Fibroblast of peridontal ligament (primary cell): Measurements from ENCODE around the gene TTLL8.

ENCODE experiments used
- DNase-seq: peaks from one replicate; pipeline ENCODE4 v3.0.0-alpha.2; 2010; ENCODE audit errors: extremely low read depth

TTLL8 gene

DNA sequence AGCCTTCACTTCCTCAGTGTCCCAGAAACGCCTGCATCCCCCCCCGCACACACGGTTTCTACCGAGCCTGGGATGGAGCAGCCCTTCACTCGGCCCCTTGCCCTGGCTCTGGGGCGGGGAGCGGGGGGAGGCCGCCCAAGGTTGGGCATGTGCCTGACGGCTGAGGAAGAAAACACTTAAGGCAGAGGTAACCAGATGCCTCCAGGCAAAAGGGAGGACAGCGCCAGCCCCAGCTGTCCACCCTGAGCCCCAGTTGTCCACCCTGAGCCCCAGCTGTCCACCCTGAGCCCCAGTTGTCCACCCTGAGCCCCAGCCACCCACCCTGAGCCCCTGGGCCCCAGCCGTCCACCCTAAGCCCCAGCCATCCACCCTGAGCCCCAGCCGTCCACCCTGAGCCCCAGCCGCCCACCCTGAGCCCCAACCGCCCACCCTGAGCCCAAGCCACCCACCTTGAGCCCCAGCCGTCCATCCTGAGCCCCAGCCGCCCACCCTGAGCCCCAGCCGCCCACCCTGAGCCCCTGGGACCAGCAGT is 3.8 kb upstream of the TTLL8 start:
- no peak for DNase-seq

DNA sequence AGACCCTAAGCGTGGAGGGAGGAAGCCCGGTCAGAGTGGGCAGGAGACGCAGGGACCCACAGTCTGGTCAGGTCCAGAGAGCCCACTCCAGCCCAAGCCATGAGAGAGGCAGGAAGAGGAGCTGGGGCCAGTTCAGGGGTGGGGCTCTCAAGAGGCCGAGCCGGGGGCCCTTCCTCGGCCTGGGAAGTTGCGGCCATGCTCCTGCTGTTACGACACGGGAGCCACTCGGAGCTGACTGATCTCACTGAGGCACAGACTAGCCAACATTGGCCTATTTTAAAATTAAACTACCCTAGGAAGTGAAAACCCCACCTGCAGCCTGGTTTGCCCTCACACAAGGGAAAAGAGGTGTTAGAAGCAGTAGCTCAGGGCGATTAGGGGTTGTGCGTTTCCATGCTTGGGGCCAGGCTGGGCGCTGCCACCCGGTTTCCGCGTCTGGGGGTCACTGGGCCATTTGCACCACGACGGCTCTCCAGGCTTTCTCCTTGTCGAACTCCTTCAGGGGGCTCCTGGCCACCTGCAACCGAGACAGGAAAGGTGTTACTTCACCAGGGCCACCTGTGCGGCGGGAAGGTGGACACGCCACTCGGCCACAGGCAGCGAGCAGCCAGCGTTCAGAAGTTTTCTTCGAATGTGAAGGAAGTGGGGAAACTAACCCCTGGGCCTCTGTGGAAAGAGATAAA is 3.2 kb upstream of the TTLL8 start:
- no peak for DNase-seq

DNA sequence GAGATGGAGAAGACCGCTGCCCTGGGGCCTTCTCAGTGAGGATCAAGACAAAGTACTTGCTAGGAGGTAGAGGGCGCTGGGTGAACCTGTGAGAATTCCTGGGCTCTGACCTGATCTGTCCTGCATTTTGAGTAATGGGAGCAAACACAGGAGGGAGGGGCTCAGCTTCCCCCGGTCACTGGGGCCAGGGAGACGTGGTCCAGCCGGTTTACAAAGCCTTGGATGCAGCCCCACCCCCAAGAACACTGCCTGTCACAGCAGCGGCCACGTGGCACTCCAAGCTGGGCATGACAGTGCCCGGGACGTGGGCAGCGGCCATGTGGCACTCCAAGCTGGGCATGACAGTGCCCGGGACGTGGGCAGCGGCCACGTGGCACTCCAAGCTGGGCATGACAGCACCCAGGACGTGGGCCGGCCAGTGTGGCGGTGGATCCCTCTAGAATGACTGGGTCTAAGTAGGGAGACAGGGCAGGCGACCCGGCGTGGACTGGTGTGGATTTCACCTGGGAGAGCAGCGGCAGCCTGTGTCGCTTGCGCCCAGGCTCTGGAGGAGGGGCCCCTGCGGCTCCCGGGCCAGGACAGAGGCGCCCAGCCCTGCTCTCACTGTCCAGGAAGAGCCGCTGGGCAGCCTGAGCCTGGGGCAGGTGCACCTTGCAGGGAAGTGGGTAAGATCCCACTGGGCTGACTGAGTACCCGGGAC is 2.5 kb upstream of the TTLL8 start:
- no peak for DNase-seq

DNA sequence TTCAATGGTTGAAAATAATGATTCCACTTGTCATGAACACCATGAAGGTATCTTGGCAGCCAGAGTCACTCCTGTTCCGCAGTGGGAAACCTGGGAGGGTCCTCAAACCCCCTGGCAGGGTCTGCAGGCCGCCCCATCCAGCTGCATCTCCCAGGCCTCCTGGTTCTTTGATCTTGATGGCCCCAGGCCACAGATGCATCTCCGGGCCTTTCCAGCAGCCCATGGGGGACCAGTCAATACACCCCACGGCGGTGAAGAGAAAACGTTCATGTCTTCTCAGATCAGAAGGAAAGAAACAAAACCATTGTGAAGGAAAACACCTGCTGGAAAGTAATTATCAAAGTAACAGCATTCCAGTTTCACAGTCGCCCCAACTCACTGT is 1.8 kb upstream of the TTLL8 start:
- DNase-seq: no peak

DNA sequence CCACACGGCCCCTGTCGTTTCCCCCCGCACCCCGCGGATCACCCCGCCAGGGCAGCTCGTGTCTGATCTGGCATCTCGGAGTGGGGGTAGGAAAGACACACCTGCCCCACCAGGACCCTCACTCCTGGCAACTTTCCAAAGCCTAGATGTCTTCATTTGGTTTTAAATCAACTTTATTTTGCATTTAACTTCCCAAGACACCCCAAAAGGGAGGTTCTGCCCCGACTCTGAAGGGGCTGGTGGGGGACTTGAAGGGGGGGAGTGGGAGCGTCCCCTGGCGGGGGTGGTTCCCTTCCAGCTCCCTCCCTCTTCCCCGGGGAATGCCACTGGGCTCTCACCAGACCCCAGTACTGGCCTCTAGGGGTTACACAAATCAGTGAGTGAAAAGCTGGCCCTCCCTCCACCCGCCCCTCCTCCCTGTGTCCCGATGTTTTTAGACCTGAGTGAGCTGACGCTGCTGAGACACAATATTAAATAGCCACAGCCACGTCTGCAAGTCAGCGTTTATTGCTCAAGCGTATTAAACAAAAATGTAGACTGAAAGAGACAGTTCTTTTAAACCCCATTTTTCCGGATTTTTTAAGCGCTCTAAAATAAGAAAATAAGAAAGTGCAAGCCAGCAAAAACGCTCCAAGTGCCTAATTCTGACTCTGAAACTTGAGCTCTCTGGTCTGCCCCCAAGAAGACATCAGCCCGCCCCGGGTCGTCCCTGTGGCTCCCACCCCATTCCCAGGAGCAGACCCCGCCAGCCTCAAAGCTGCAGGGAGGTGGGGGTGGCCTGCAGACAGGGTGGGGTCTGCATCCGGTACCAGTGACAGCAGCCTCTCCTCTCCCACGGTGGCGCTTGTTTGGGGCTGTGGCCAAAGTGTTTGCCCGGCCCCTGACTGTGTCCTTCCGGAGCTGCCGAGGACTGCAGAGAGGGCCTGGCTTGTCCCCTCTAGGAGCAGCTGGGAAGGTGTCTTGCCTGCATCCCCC is 1.1 kb upstream of the TTLL8 start:
- peak; percentile 30 for DNase-seq

DNA sequence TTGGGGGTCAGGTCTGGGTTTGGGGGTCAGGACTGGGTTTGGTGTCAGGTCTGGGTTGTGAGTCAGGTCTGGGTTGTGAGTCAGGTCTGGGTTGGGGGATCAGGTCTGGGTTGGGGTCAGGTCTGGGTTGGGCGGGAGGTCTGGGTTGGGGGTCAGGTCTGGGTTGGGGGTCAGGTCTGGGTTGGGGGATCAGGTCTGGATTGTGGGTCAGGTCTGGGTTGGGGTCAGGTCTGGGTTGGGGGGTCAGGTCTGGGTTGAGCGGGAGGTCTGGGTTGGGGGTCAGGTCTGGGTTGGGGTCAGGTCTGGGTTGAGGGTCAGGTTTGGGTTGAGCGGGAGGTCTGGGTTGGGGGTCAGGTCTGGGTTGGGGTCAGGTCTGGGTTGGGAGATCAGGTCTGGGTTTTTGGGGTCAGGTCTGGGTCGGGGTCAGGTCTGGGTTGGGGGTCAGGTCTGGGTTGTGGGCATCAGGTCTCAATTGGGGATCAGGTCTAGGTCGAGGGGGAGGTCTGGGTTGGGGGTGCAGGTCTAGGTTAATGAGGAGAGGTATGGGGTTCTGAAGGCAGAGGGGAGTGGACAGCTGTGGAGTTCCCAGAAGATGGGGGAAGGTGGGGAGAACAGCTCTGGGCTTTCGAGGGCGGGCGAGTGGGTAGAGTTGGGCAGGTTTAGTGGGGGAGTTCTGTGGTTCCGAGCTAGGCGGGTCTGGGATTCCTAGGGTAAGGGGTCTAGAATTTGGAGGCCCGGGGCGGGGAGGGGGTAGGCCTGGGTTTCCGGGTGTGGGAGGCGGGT is 629 bp downstream of the TTLL8 start:
- DNase-seq: no peak

DNA sequence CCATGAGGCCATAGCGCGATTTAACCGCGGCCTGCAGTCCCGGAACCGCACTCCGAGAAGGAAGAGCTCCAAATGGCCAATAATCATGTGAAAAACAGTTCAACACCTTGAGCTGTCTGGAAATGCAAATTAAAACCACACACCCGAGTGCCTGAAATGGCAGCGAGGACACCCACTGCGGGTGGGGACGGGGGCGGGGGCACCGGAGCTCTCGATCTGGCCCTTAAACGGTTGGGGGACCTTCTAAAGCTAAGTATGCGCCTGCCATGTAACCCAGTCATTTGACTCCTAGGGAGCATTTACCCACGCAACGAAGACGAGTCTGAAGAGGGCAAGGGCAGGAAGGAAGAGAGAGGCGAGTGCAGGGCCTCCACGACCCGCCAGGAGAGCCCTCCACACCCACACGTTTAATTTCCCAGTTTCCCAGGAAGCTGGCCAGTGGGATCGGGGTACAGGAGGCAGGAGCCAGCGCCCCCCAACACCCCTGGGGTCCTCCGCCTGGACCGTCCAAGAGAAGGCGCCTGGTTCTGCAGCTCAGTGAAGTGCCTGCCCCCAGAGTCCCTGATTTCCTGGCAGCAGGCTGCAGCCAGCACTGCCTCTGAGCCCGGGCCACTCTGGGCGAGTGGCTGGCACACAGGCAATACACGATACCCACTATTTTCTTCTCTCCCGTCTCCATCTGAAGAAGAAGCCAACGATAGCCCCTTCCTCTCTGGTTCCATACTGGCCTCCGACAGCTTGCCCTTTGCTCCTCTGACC is 1.7 kb downstream of the TTLL8 start:
- no peak for DNase-seq

DNA sequence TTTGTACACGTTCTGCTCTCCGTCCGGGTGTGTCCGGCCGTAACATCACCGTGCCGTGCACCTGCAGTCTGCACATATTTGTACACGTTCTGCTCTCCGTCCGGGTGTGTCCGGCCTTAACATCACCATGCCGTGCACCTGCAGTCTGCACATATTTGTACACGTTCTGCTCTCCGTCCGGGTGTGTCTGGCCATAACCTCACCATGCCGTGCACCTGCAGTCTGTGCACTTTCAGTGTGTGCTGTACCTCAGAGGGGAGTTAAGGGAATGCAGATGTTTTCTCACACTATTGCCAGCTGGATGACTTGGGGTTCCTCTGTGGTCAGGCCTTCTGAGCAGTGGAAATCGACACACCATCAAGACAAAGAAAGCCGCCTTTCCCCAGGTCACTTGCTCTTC is 4.2 kb downstream of the TTLL8 start:
- no peak for DNase-seq

DNA sequence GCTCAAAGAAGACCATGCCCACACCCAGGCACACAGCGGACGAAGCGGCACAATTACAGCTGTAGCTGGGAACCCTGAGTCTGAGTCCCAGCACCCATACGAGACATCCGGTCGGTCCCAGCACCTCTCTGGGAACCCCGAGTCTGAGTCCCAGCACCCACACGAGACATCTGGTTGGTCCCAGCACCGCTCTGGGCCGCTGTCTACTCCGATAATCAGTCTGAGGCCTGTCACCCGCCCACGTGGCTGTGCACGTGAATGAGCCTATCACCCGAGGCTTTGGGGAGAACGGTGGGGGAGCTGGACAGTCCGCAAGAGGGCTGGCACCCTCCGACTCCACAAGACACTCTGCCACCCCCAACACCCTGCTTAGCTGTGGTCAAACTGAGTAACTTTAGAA is 6.2 kb downstream of the TTLL8 start:
- no peak for DNase-seq

DNA sequence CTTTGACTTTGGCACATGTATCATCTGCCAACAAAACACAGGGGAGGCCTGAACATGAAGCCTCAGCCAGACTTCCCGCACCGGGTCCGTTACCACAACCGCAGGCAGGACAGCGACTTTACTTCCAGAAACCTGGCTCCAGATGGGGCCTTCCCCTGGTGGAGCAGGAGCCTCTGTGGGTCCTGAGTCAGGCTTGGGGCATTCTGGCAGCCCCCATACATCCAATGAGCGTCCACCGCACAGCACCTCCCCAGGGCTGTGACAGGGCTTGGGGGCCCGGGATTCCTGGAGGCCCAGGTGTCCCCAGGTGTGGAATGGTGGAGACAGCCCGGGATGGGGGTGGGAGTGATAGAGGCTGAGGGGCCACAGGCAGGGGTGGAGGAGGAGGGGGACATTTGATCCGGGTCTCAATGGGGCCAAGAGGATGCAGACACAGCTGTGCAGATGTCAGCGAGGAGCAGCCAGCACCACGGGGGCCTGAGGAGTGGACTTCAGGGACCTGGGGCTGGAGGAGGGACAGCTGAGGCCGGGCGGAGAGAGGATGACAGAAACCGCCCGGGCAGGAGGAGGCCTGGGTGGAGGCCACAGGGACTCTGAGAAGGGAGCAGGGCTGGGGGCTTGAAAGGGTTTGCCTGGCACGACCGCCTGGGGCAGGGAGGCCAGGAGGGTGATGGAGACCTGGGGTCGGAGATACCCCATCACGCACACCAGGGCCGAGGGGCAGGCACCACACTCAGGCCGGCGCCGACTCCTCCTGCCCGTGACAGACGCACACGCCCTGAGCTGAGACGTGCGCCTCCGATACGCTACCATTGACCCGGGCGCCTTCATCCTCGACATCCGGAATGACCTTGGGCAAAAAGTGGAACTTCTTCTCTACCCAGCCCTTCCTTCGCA is 8.6 kb downstream of the TTLL8 start:
- DNase-seq: no peak

DNA sequence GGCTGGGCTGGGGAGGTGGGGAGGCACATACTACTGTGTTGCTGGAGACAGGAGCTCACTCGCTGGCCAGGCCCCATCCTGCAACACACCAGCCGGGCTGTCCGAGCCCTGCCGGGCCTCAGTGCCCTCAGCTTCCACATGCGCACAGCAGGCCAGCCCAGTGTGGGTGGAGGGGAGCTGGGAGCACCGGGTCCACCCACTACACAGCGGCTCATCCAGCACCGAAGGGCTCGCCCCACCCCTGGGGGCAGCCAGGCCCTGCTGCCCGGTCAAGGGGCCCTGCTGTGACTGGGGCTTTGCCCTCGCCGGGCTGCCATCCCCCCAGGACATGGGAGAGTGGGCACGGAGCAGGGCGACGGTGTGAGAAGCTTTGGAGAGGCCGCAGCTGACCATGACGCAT is 9.3 kb downstream of the TTLL8 start:
- DNase-seq: no peak

DNA sequence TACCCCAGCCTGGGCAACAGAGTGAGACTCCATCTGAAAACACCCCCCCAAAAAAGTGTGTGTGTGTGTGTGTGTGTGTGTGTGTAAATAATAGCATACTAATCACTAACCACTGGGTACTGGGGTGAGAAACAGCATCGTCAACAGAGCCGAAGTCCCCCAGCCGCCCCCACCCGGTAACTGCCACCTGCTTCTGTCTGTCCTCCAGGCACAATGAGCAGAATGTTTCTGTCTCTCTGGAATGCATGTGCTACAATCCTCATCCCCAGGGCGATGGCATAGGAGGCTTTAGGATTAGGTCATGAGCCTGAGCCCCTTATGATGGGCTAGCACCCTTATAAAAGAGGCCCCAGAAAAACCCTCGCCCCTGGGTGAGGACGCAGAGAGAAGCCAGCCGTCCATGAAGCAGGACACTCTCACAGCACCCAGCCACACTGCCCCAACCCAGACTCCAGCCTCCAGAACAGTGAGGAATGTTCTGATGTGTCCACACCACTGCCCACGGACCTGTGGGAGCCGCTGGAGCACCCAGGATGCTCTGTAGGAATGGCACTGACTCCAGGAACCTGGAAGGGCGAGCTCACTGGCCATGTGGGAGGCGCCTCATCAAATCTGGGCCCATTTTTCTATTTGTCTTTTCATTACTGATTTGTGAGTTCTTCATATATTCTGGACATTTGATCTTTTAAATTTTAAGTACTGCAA is 9.9 kb downstream of the TTLL8 start:
- no peak for DNase-seq

DNA sequence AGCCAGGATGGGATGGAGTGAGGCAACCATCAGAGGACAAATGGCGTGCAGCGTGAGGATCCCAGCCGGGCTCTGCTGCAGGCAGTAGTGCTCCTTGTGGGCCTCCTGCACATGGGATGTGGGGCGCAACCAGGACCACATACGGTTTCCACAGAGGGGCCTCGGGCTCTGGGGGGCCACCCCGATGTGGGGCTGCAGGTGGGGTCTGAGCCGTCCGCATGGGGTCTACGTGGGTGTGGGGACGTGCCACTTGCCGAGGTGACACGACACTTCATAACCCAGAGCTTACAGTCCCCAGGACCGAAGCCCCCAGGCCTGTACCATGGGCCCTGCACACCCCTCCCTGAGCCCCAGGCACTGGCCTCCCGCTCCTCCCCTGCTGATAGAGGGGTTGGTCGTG is 10.8 kb downstream of the TTLL8 start:
- no peak for DNase-seq

DNA sequence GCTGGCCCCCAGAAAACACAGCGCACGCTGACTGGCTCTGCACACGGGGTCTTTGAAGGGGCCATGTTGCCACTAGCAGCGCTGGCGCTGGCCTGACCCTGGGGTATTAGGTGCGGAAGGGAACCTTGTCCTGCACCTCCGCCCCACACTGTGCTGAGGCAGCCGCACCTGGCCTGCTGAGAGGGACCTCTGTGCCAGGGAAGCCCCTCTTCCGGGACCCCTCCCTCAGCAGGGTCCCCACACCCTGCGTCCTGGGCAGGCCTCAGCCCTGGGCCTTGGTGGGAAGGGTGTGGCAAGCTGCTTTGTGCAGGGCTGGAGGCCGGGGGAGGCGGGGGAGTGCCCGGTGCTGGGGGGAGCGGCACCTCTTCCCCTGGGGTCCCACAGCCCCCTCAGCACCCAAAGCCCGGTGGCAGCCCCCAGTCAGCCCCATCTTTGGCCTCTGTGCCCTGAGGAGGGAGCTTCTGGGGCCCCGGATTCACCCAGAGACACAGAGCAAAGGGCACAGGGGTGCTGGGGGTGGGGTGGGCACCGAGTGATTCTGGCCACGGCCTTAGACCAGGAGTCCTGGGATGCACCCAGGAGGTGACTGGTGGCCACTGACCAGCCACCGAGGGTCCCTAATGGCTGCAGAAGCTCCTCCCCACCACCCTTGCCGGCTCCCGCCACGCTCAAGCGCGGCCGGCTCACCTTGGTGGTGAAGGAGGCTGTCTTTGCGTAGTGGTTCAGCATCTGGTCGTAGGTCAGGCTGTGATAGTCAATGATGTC is 11.4 kb downstream of the TTLL8 start:
- DNase-seq: no peak

DNA sequence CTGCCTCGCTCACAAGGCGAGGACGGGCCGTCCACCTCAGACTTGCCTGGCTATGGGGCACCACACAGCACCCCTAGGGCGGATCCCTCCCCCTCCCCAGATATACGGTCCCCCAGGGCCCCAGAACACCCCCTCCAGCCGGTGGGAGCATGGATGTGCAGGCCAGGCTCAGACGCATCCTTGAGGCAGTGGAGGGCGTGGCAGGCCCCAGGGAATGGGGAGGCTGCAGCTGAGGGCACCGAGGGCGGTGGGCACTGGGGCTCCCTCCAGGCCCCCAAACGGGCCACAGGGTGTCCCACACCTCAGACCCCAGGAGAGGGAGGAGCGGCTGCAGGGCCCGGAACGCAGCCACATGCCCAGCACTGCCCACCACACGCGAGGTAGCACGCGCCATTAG is 12.1 kb downstream of the TTLL8 start:
- no peak for DNase-seq

DNA sequence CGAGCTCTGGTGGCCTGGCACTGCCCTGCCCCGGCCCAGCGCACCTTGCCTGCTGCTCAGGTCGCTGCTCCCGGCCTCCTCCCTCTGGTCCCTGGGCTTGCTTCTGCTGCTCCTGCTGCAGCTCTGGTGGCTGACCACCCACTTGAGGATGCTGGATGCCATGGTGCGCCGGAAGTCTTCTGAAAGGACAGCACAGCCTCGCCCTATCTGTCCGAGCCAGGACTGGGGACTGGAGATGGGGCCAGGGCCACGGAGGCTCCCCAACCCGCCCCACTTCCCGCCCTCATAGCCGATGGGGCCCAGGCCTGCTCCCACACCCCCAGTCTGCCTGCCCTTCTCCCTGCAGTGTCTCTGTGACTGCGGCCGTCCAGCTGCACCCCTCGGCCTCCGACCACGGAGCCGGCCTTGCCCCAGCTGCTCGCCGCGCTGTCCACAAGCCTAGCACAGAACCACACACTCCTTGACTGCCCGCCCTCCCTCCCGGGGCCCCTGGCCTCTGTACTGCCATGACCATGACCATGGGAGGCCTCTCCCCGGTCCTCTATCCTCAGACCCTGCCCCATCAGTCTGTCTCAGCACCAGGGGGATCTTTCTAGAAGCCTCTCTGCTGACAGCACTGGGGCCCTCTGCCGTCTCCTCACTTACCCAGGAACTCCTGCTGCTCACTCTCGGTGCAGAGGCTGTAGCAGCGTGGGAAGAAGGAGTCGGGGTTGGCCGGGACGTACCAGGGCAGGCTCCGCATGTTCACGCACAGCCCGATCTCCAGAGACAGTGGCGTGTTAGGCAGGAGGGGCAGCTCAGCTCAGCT is 12.7 kb downstream of the TTLL8 start:
- DNase-seq: no peak

DNA sequence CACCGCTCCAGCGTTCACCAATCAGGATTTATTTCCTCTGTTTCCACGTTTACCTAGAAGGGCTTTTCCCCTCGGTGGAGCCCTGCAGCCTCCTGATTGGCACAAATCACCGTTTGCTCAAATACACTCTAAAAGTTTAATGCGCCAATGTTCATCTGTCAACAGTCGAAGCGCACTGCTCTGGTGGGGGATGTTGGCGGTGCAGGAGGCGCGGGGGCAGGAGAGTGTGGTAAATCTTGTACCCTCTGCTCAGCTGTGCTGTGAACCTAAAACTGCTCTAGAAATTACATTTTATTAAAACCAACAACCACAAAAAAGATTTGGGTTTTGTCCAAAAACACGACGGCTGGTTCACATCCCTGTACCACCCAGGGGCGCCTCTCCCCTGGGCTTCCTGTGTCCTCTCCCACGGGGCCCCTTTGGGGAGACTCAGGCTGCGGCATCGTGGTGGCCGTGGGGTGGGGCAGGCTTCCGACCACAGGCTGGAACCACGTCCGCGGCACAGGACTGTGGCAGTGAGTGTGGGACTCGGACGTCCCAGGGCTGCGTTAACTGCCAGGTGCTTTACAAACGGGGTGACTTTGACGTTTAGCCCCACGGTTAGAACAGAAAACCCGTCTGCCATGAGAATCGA is 13.5 kb downstream of the TTLL8 start:
- no peak for DNase-seq
